GM19324 (cell line): ENCODE measurements around the gene TMCO4.

Source experiments
- ATAC-seq: cut with Tn5 transposase; IDR thresholded peaks from one replicate; pipeline ENCODE4 v1.9.1; 2021; ENCODE audit warnings: mild to moderate bottlenecking, moderate library complexity; ENCODE audit not compliant: unreplicated experiment, low FRiP score

Gene TMCO4

GRCh38 chr1:19664453-19665185, 135.1 kb downstream of the TMCO4 start, which contains the start of gene HTR6:
HTR6 (plus strand) TSS chr1:19664875; CDS start chr1:19665754, 879 bp downstream.
- ATAC-seq = no peak

- no peak for ATAC-seq
These were observed 137.4 kb downstream of the TMCO4 start for GRCh38 chr1:19662313-19662712.

GRCh38 chr1:19661721-19662228, 137.9 kb downstream of the TMCO4 start:
- no peak for ATAC-seq

- ATAC-seq = no peak
These were observed 141.5 kb downstream of the TMCO4 start for GRCh38 chr1:19658186-19658585.

- no peak for ATAC-seq
These were observed 142.2 kb downstream of the TMCO4 start for GRCh38 chr1:19657511-19657910.

GRCh38 chr1:19656780-19657466, 142.8 kb downstream of the TMCO4 start:
- ATAC-seq = no peak

- no peak for ATAC-seq
These were observed 143.5 kb downstream of the TMCO4 start for GRCh38 chr1:19656134-19656779.

- ATAC-seq = no peak
These were observed 144.0 kb downstream of the TMCO4 start for GRCh38 chr1:19655718-19656080.

- no peak for ATAC-seq
These were observed 144.6 kb downstream of the TMCO4 start for GRCh38 chr1:19654886-19655717.

- ATAC-seq = no peak
These were observed 145.3 kb downstream of the TMCO4 start for GRCh38 chr1:19654386-19654785.

GRCh38 chr1:19651141-19651737, 148.5 kb downstream of the TMCO4 start:
- no peak for ATAC-seq

GRCh38 chr1:19650416-19651140, 149.1 kb downstream of the TMCO4 start:
- no peak for ATAC-seq

- no peak for ATAC-seq
These were observed 151.0 kb downstream of the TMCO4 start for GRCh38 chr1:19648689-19649088.

GRCh38 chr1:19648239-19648638, 151.5 kb downstream of the TMCO4 start:
- ATAC-seq = no peak

- no peak for ATAC-seq
These were observed 152.1 kb downstream of the TMCO4 start for GRCh38 chr1:19647643-19648042.

GRCh38 chr1:19646377-19647319, 153.1 kb downstream of the TMCO4 start:
- no peak for ATAC-seq

- ATAC-seq = no peak
These were observed 154.1 kb downstream of the TMCO4 start for GRCh38 chr1:19645411-19646251.
